Stomach (tissue), 4 donors: Measurements from ENCODE around the gene GTF2H1.

Source experiments
- POLR2A ChIP-seq, 4 donors: fragments of 450-650 bp; IDR thresholded peaks; one replicate each; pipeline ENCODE4 v1.6.1; 2016; ENCODE audit warnings: antibody characterized with exemption in 4 of 4, control low read depth in 2 of 4, mild to moderate bottlenecking in 1 of 4, moderate library complexity in 1 of 4
- POLR2AphosphoS5 ChIP-seq, 3 donors: sonication (generic); formaldehyde crosslinking; IDR thresholded peaks; one replicate each; pipeline ENCODE4 v1.6.1; 2016; ENCODE audit warnings: antibody characterized with exemption in 3 of 3
- TF ChIP-seq, protein P1 (sequence below), 7 experiments: fragments of 450-650 bp in 4 of 7; fragments of 200-600 bp in 3 of 7; sonication (generic) in 3 of 7; IDR thresholded peaks; one replicate each; pipeline ENCODE4 v1.5.1; 2016 to 2019; ENCODE audit warnings: antibody characterized with exemption in 7 of 7, control low read depth in 2 of 7, mild to moderate bottlenecking in 1 of 7

DNA sequence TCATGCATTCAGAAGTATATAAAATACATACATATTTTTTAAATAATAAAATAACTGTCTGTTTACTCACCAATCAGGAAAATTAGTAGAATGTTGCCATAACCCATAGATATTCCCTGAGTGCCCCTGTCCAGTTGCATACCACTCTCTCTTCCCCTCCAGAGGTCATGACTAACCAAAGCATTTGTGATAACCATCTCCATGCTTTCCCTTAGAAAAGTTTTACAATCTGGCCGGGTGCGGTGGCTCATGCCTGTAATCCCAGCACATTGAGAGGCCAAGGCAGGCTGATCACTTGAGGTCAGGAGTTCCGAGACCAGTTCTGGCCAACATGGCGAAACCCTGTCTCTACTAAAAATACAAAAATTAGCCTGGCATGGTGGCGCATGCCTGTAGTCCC, 38.8 kb downstream of the GTF2H1 start:
- TF ChIP-seq, protein P1, sequence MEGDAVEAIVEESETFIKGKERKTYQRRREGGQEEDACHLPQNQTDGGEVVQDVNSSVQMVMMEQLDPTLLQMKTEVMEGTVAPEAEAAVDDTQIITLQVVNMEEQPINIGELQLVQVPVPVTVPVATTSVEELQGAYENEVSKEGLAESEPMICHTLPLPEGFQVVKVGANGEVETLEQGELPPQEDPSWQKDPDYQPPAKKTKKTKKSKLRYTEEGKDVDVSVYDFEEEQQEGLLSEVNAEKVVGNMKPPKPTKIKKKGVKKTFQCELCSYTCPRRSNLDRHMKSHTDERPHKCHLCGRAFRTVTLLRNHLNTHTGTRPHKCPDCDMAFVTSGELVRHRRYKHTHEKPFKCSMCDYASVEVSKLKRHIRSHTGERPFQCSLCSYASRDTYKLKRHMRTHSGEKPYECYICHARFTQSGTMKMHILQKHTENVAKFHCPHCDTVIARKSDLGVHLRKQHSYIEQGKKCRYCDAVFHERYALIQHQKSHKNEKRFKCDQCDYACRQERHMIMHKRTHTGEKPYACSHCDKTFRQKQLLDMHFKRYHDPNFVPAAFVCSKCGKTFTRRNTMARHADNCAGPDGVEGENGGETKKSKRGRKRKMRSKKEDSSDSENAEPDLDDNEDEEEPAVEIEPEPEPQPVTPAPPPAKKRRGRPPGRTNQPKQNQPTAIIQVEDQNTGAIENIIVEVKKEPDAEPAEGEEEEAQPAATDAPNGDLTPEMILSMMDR (IDR thresholded peaks at IDR 0.05), result no peak
- TF ChIP-seq POLR2AphosphoS5 (IDR thresholded peaks at IDR 0.05), result no peak
- TF ChIP-seq POLR2A (IDR thresholded peaks at IDR 0.05), result no peak
